ENCODE measurements around the gene MRPL39. TPM values are rescaled to one million over a fixed set of nuclear protein-coding genes. Genes with fewer than 3 reads are reported as not detected.
A peak's percentile ranks its signal among the peaks of the same experiment; 100 is the strongest.

Gene MRPL39
- total and polyA plus RNA-seq, 9 of the 15 experiments (the other 6 are each of a cell fraction or from before 2014, with no cell fraction given): 65.4 to 247 (median 105) TPM

DNA sequence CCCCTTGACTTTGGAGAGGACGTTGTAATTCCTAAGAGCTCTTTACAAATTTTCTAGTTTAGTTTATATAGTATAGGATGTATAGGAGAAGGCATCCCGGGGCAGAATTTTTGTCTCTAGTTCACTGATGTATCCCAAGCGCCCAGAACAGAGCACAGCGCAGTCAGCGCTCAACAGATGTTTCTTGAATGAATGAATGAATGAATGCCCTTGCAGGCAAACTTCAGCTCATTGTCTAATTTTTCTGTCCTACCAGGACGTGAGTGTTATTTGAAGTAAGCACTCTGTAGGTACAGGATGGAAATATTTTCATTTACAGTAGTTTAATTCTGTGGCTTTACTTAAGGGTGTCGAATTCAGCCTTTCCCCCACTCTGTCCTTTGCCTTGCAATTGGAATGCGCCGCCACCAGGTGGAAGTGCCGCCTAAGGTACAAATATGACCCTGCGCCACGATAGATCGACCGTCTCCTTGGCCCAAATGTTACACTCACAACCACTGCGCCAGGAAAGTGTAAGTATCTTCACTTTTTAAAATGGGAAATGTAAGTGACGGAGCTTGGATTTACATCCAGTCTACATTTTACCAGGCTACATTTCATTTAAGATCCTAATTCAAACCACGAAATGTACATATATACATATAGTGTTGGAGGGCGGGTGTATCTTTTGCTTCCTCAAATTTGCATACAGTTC, 910 bp upstream of the MRPL39 start (continued):
- TF ChIP-seq, protein P1, sequence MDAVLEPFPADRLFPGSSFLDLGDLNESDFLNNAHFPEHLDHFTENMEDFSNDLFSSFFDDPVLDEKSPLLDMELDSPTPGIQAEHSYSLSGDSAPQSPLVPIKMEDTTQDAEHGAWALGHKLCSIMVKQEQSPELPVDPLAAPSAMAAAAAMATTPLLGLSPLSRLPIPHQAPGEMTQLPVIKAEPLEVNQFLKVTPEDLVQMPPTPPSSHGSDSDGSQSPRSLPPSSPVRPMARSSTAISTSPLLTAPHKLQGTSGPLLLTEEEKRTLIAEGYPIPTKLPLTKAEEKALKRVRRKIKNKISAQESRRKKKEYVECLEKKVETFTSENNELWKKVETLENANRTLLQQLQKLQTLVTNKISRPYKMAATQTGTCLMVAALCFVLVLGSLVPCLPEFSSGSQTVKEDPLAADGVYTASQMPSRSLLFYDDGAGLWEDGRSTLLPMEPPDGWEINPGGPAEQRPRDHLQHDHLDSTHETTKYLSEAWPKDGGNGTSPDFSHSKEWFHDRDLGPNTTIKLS (IDR thresholded peaks at IDR 0.05; ENCODE audit: borderline replicate concordance, low read depth): 0 out of 2 replicates have a peak, but pooled peaks have one; percentile 33
- TF ChIP-seq THRB (CRISPR knock-in tag; conservative IDR thresholded peaks at IDR 0.05) (no peak), GABPB1 (CRISPR knock-in tag; IDR thresholded peaks at IDR 0.05) (peak; percentile 41; the same call in 1 of the 2 replicates), RAD21 (CRISPR knock-in tag; conservative IDR thresholded peaks at IDR 0.05 in 1 of 2, IDR thresholded peaks at IDR 0.05 in 1 of 2) (peak; percentile 94 to 95), IRF2 (CRISPR knock-in tag; IDR thresholded peaks at IDR 0.05) (no peak), POLR2AphosphoS5 (IDR thresholded peaks at IDR 0.05; ENCODE audit: control insufficient read depth, insufficient read depth, low read depth, low read length) (no peak), BRF1 (IDR thresholded peaks at IDR 0.05; ENCODE audit: borderline replicate concordance, extremely low read depth, insufficient read length) (no peak), L3MBTL2 (IDR thresholded peaks at IDR 0.05) (peak; percentile 50), TBP (optimal IDR thresholded peaks at IDR 0.05; ENCODE audit: low read depth, low read length) (peak; percentile 12), RCOR1 (IDR thresholded peaks at IDR 0.05; ENCODE audit: borderline replicate concordance in 1 of 2, low read depth in 2 of 2, low read length in 2 of 2) (0 out of 4 replicates have a peak, but pooled peaks of 1 of the 2 experiments have one; percentile 32), TAF7 (tag; IDR thresholded peaks at IDR 0.05) (no peak), JUND (IDR thresholded peaks at IDR 0.05; ENCODE audit: borderline replicate concordance, low read depth, low read length) (0 out of 2 replicates have a peak, but pooled peaks have one; percentile 26), JUND (tag; IDR thresholded peaks at IDR 0.05; ENCODE audit: borderline replicate concordance, low read depth, low read length) (no peak; the same call in 2 of the 3 replicates), E2F3 (CRISPR knock-in tag; IDR thresholded peaks at IDR 0.05) (no peak), C11orf30 (IDR thresholded peaks at IDR 0.05; ENCODE audit: low read depth) (no peak)
- TF ChIP-seq, protein P2, sequence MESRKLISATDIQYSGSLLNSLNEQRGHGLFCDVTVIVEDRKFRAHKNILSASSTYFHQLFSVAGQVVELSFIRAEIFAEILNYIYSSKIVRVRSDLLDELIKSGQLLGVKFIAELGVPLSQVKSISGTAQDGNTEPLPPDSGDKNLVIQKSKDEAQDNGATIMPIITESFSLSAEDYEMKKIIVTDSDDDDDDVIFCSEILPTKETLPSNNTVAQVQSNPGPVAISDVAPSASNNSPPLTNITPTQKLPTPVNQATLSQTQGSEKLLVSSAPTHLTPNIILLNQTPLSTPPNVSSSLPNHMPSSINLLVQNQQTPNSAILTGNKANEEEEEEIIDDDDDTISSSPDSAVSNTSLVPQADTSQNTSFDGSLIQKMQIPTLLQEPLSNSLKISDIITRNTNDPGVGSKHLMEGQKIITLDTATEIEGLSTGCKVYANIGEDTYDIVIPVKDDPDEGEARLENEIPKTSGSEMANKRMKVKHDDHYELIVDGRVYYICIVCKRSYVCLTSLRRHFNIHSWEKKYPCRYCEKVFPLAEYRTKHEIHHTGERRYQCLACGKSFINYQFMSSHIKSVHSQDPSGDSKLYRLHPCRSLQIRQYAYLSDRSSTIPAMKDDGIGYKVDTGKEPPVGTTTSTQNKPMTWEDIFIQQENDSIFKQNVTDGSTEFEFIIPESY (CRISPR knock-in tag; IDR thresholded peaks at IDR 0.05): 0 out of 2 replicates have a peak, but pooled peaks have one; percentile 18
- TF ChIP-seq, protein P3, sequence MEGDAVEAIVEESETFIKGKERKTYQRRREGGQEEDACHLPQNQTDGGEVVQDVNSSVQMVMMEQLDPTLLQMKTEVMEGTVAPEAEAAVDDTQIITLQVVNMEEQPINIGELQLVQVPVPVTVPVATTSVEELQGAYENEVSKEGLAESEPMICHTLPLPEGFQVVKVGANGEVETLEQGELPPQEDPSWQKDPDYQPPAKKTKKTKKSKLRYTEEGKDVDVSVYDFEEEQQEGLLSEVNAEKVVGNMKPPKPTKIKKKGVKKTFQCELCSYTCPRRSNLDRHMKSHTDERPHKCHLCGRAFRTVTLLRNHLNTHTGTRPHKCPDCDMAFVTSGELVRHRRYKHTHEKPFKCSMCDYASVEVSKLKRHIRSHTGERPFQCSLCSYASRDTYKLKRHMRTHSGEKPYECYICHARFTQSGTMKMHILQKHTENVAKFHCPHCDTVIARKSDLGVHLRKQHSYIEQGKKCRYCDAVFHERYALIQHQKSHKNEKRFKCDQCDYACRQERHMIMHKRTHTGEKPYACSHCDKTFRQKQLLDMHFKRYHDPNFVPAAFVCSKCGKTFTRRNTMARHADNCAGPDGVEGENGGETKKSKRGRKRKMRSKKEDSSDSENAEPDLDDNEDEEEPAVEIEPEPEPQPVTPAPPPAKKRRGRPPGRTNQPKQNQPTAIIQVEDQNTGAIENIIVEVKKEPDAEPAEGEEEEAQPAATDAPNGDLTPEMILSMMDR (IDR thresholded peaks at IDR 0.05 in 2 of 3, conservative IDR thresholded peaks at IDR 0.05 in 1 of 3; ENCODE audit: insufficient read depth in 2 of 3, low read depth in 1 of 3, low read length in 3 of 3): peak; percentile 94 to 97 (median 95)
